Spleen (tissue), 11 donors: Measurements from ENCODE around the gene CADM2. TPM values are rescaled to one million over a fixed set of nuclear protein-coding genes. Genes with fewer than 3 reads are reported as not detected.

Experiments
- DNase-seq: peaks from one replicate; pipeline ENCODE4 v3.0.0-alpha.2; 2020
- H3K27ac ChIP-seq, 8 donors: fragments of 200-600 bp; sonication (generic) in 7 of 8; 1 replicate in 4 of 8; 2 replicates in 4 of 8; pipeline versions ENCODE4 v1.5.0 to v1.8.0; 2016 to 2021; ENCODE audit warnings: inconsistent platforms in 4 of 8, mild to moderate bottlenecking in 4 of 8, moderate library complexity in 1 of 8
- H3K27me3 ChIP-seq, 7 donors: fragments of 200-600 bp; sonication (generic) in 6 of 7; replicated peaks in 1 of 7; 1 replicate in 4 of 7; 2 replicates in 3 of 7; pipeline versions ENCODE4 v1.5.0 to v1.8.0; 2016 to 2021; ENCODE audit warnings: inconsistent platforms in 3 of 7, mild to moderate bottlenecking in 1 of 7
- H3K36me3 ChIP-seq, 6 donors: fragments of 200-600 bp; sonication (generic) in 5 of 6; 1 replicate in 4 of 6; 2 replicates in 2 of 6; pipeline versions ENCODE4 v1.5.0 to v1.8.0; 2016 to 2021; ENCODE audit warnings: inconsistent platforms in 2 of 6
- H3K4me1 ChIP-seq, 6 donors: fragments of 200-600 bp; sonication (generic) in 5 of 6; 1 replicate in 3 of 6; 2 replicates in 3 of 6; pipeline versions ENCODE4 v1.5.0 to v1.8.0; 2016 to 2021; ENCODE audit warnings: inconsistent platforms in 3 of 6
- H3K4me3 ChIP-seq, 8 donors: fragments of 200-600 bp; sonication (generic) in 7 of 8; 1 replicate in 4 of 8; 2 replicates in 4 of 8; pipeline versions ENCODE4 v1.5.0 to v1.8.0; 2016 to 2021; ENCODE audit warnings: inconsistent platforms in 4 of 8, mild to moderate bottlenecking in 4 of 8, moderate library complexity in 2 of 8
- H3K9me3 ChIP-seq, 8 donors: fragments of 200-600 bp; sonication (generic) in 7 of 8; 1 replicate in 4 of 8; 2 replicates in 4 of 8; pipeline versions ENCODE4 v1.5.0 to v1.8.0; 2016 to 2021; ENCODE audit warnings: inconsistent platforms in 4 of 8
- POLR2A ChIP-seq, 3 donors: fragments of 450-650 bp; IDR thresholded peaks; one replicate each; pipeline ENCODE4 v1.5.1; 2017; ENCODE audit warnings: antibody characterized with exemption in 3 of 3, mild to moderate bottlenecking in 1 of 3
- POLR2AphosphoS5 ChIP-seq, 3 donors: sonication (generic); formaldehyde crosslinking; IDR thresholded peaks; one replicate each; pipeline ENCODE4 v1.5.1; 2017; ENCODE audit warnings: antibody characterized with exemption in 3 of 3
- WGBS, 5 donors: extraction: QIAGEN DNeasy Blood & Tissue Kit in 3 of 5; methylation state at CpG; one replicate each; pipeline versions ENCODE4 v1.1.5 to v1.1.7; 2013 to 2018; 5-methylcytosine and 5-hydroxymethylcytosine counted together
- intact Hi-C: fragments of 100-400 bp; cut with DNase I; formaldehyde crosslinking; loops from one replicate; pipeline ENCODE4 v1.15.0; 2023; ENCODE audit warnings: low total_unique reads
- polyA plus RNA-seq, 3 donors: library from polyadenylated mRNA; stranded (reverse); fragments of 200-250 nt; gene quantifications; one replicate each; pipeline ENCODE4 v1.2.1, GENCODE V29; 2013
- total RNA-seq, 7 donors: library from RNA; depleted of rRNA in 3 of 7; stranded (reverse); fragments of >200 nt in 3 of 7; fragmentation: NEBNext Ultra II Directional in 4 of 7; extraction: Animal tissue kit (Norgen Biotek cat#: 25700) in 4 of 7; gene quantifications; one replicate each; pipeline versions ENCODE4 v1.1.0 to v1.2.1, GENCODE V29; 2016 to 2021
- TF ChIP-seq, protein P1 (sequence below), 11 experiments: fragments of 200-600 bp in 7 of 11; fragments of 450-650 bp in 4 of 11; sonication (generic) in 4 of 11; IDR thresholded peaks in 8 of 11; conservative IDR thresholded peaks in 3 of 11; 1 replicate in 7 of 11; 2 replicates in 4 of 11; pipeline versions ENCODE4 v1.4.0 to v1.8.0; 2016 to 2021; ENCODE audit warnings: antibody characterized with exemption in 11 of 11, inconsistent platforms in 4 of 11, mild to moderate bottlenecking in 1 of 11
- donor health status: healthy with polysubstance abuse.
- donor health status: DM: no; HTN: no; CAD: no; lungs with moderate emphysema.
- donor health status: DM: no; HTN: no; CAD: no.
- donor health status: Bipolar disorder and iron deficiency.
- donor health status: healthy.
- donor health status: DM: no; HTN: no; CAD: no.
- donor health status: DM: yes; HTN: yes; CAD: no.

CADM2 gene
- total and polyA plus RNA-seq, 10 donors, result 0.03 to 4.0 (median 1.0) TPM; not detected in 1

DNA sequence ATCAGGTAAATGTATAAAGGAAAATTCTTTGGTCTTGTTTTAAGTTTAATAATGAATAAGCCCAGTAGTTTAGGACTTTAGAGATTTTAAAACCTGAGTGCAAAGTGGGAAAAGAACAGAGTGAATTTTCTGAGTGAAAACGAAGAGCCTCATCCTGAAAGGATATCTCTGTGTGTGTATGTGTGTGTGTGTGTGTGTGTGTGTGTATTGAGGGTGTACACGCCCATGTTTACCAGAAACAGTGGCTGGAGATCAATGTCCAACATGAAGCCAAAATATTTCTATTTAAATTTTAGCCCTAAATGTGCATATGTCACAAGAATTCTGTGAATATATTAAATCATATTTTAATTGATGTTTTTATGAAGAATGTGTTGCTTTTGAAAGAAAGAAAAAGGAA is 549.9 kb downstream of the CADM2 start:
- TF ChIP-seq POLR2A (IDR thresholded peaks at IDR 0.05), result no peak
- TF ChIP-seq POLR2AphosphoS5 (IDR thresholded peaks at IDR 0.05), result no peak
- TF ChIP-seq, protein P1, sequence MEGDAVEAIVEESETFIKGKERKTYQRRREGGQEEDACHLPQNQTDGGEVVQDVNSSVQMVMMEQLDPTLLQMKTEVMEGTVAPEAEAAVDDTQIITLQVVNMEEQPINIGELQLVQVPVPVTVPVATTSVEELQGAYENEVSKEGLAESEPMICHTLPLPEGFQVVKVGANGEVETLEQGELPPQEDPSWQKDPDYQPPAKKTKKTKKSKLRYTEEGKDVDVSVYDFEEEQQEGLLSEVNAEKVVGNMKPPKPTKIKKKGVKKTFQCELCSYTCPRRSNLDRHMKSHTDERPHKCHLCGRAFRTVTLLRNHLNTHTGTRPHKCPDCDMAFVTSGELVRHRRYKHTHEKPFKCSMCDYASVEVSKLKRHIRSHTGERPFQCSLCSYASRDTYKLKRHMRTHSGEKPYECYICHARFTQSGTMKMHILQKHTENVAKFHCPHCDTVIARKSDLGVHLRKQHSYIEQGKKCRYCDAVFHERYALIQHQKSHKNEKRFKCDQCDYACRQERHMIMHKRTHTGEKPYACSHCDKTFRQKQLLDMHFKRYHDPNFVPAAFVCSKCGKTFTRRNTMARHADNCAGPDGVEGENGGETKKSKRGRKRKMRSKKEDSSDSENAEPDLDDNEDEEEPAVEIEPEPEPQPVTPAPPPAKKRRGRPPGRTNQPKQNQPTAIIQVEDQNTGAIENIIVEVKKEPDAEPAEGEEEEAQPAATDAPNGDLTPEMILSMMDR (IDR thresholded peaks at IDR 0.05 in 8 of 11, conservative IDR thresholded peaks at IDR 0.05 in 3 of 11), result no peak
- no peaks in the 10 kb centered on the region for H3K4me1 ChIP-seq
- no peak overlapping the region for H3K27ac ChIP-seq
- H3K9me3 ChIP-seq, result peaks cover 0 to 6% (median 0%) of the 10 kb centered on the region in 8 donors
- H3K27me3 ChIP-seq, result no peaks in the 10 kb centered on the region
- DNase-seq, result no peak
- WGBS, 5 donors, result 40 to 75% (median 60%) methylated on average over 2 of the region's 2 CpGs
- H3K4me3 ChIP-seq, result no peak overlapping the region
- intact Hi-C loops, result no loop called here
- no peaks in the 10 kb centered on the region for H3K36me3 ChIP-seq

DNA sequence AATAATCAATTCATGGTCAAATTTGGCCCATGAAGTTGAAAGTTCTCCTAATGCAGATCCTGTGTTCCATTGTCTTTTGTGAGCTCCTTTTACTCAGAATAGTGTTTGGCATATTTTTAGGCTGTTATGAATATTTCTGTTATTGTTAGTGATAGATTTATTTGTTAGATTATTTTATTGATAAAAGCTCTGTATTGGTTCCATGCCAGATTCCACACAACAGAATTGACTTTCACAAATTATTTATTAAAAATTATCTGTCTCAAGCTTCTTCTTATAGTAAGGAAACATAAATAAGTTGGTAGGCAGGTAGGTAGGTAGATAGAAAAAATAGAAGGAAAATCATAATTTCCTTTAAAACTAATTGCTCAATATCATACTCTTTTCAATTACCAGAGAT is 557.4 kb downstream of the CADM2 start:
- H3K27ac ChIP-seq, result no peak overlapping the region
- no peak for TF ChIP-seq POLR2A (IDR thresholded peaks at IDR 0.05)
- TF ChIP-seq, protein P1 (IDR thresholded peaks at IDR 0.05 in 8 of 11, conservative IDR thresholded peaks at IDR 0.05 in 3 of 11), result no peak
- intact Hi-C loops, result no loop called here
- no peak for DNase-seq
- H3K9me3 ChIP-seq, result peaks cover 0 to 8% (median 0%) of the 10 kb centered on the region in 8 donors
- no peaks in the 10 kb centered on the region for H3K27me3 ChIP-seq
- H3K4me3 ChIP-seq, result no peak overlapping the region
- H3K4me1 ChIP-seq, result no peaks in the 10 kb centered on the region
- no peaks in the 10 kb centered on the region for H3K36me3 ChIP-seq

DNA sequence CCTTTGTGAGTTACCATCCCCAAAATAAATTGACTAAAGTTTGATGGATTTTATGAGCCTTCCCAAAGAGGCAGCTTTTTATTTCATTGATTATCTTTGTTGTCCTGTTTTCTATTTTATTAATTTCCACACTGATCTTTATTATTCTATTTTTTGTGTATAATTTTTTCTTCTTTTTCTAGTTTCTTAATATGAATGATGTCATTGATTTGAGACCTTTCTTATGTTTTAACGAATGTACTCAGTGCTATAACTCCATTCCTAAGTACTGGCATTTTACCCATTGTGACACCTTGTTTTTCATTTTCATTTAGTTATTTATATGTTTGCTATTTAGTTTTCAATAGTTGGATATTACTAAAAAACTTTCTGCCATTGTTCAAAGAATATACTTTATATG is 565.3 kb downstream of the CADM2 start:
- H3K9me3 ChIP-seq, result no peaks in the 10 kb centered on the region
- intact Hi-C loops, result no loop called here
- DNase-seq, result no peak
- H3K4me3 ChIP-seq, result no peak overlapping the region
- H3K27ac ChIP-seq, result no peak overlapping the region
- TF ChIP-seq POLR2A (IDR thresholded peaks at IDR 0.05) (no peak), POLR2AphosphoS5 (IDR thresholded peaks at IDR 0.05) (no peak)
- TF ChIP-seq, protein P1 (IDR thresholded peaks at IDR 0.05 in 8 of 11, conservative IDR thresholded peaks at IDR 0.05 in 3 of 11), result no peak
- 70 to 88% (median 84%) methylated on average over 1 of the region's 1 CpG for WGBS, 5 donors
- H3K4me1 ChIP-seq, result no peaks in the 10 kb centered on the region
- no peaks in the 10 kb centered on the region for H3K27me3 ChIP-seq
- no peaks in the 10 kb centered on the region for H3K36me3 ChIP-seq

DNA sequence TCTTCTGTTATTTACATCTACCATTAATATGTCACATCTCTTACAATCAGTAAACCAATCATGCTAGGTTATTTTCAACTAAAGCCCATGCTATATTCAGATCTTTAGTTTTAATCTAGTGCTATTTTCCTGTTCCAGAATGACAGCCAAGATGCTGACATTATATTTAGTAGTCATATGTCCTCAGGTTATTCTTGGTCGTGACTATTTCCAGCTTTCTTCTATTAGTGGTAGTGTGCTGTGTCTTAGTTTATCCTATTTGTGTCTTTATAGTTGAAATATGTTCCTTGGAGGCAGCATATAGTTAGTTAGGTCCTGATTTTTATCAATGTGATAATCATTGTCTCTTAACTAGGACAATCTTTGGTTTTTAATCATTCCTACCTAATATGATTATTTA is 566.5 kb downstream of the CADM2 start:
- 45 to 73% (median 57%) methylated on average over 1 of the region's 1 CpG for WGBS, 5 donors
- no peak overlapping the region for H3K27ac ChIP-seq
- intact Hi-C loops, result no loop called here
- no peak for TF ChIP-seq POLR2AphosphoS5 (IDR thresholded peaks at IDR 0.05)
- TF ChIP-seq, protein P1 (IDR thresholded peaks at IDR 0.05 in 8 of 11, conservative IDR thresholded peaks at IDR 0.05 in 3 of 11), result no peak
- TF ChIP-seq POLR2A (IDR thresholded peaks at IDR 0.05), result no peak
- H3K36me3 ChIP-seq, result no peaks in the 10 kb centered on the region
- H3K4me1 ChIP-seq, result no peaks in the 10 kb centered on the region
- DNase-seq, result no peak
- H3K27me3 ChIP-seq, result no peaks in the 10 kb centered on the region
- H3K9me3 ChIP-seq, result no peaks in the 10 kb centered on the region
- H3K4me3 ChIP-seq, result no peak overlapping the region
